T-helper 2 cell treated with Interferon-gamma antibody and Interleukin-4, amounts not matched to agents 5 μg/mL and 100 μg/mL, for 36 hours (primary cell): Measurements from ENCODE around the gene HIBADH.

ENCODE experiments used
- DNase-seq: peaks from one replicate; pipeline ENCODE4 v3.0.0; 2021; ENCODE audit warnings: low spot score
- H3K27ac Mint-ChIP-seq: one replicate; pipeline ENCODE4 v1.8.0; 2021; ENCODE audit warnings: mild to moderate bottlenecking, mixed read lengths
- H3K27me3 Mint-ChIP-seq: one replicate; pipeline ENCODE4 v1.8.0; 2021; ENCODE audit warnings: low read depth, mixed read lengths
- H3K36me3 Mint-ChIP-seq: one replicate; pipeline ENCODE4 v1.8.0; 2021; ENCODE audit warnings: low read depth, mixed read lengths
- H3K4me1 Mint-ChIP-seq: one replicate; pipeline ENCODE4 v1.8.0; 2021; ENCODE audit warnings: low read depth, mixed read lengths
- H3K4me3 Mint-ChIP-seq: one replicate; pipeline ENCODE4 v1.8.0; 2022; ENCODE audit warnings: mild to moderate bottlenecking, moderate library complexity, mixed read lengths
- H3K9me3 Mint-ChIP-seq: one replicate; pipeline ENCODE4 v1.8.0; 2021; ENCODE audit warnings: mixed read lengths

HIBADH gene

GRCh38 chr7:27662490-27663205, at the start of gene HIBADH:
TSS of gene HIBADH (minus strand) at chr7:27662883. CDS start at chr7:27662788, 95 bp downstream.
- peaks cover 3% of the 10 kb centered on the region for H3K27me3 Mint-ChIP-seq
- peaks cover 18% of the 10 kb centered on the region for H3K4me1 Mint-ChIP-seq
- peak; percentile 97 for DNase-seq
- H3K4me3 Mint-ChIP-seq, result peak within 1 kb of the TSS; percentile 82
- H3K9me3 Mint-ChIP-seq, result no peaks in the 10 kb centered on the region
- H3K36me3 Mint-ChIP-seq, result no peaks in the 10 kb centered on the region
- H3K27ac Mint-ChIP-seq, result peak within 1 kb of the TSS; percentile 80

GRCh38 chr7:27712217-27712616, 49.5 kb upstream of the HIBADH start:
- Mint-ChIP-seq H3K9me3 (no peaks in the 10 kb centered on the region), H3K4me1 (peaks cover 13% of the 10 kb centered on the region), H3K36me3 (no peaks in the 10 kb centered on the region), H3K27ac (no peak overlapping the region), H3K4me3 (no peak overlapping the region), H3K27me3 (peaks cover 4% of the 10 kb centered on the region)
- no peak for DNase-seq

GRCh38 chr7:27709137-27710075, 46.7 kb upstream of the HIBADH start:
- no peaks in the 10 kb centered on the region for H3K36me3 Mint-ChIP-seq
- no peak for DNase-seq
- no peaks in the 10 kb centered on the region for H3K9me3 Mint-ChIP-seq
- H3K27ac Mint-ChIP-seq, result peak overlapping the region; percentile 29
- peaks cover 4% of the 10 kb centered on the region for H3K27me3 Mint-ChIP-seq
- H3K4me1 Mint-ChIP-seq, result peaks cover 20% of the 10 kb centered on the region
- H3K4me3 Mint-ChIP-seq, result no peak overlapping the region

- H3K27ac Mint-ChIP-seq, result no peak overlapping the region
- H3K36me3 Mint-ChIP-seq, result no peaks in the 10 kb centered on the region
- no peaks in the 10 kb centered on the region for H3K27me3 Mint-ChIP-seq
- H3K9me3 Mint-ChIP-seq, result no peaks in the 10 kb centered on the region
- DNase-seq, result no peak
- peaks cover 20% of the 10 kb centered on the region for H3K4me1 Mint-ChIP-seq
- no peak overlapping the region for H3K4me3 Mint-ChIP-seq
Measured at GRCh38 chr7:27708485-27708884, 45.8 kb upstream of the HIBADH start.

GRCh38 chr7:27705200-27705594, 42.5 kb upstream of the HIBADH start:
- Mint-ChIP-seq H3K4me1 (peaks cover 18% of the 10 kb centered on the region), H3K36me3 (no peaks in the 10 kb centered on the region), H3K9me3 (no peaks in the 10 kb centered on the region), H3K27me3 (peaks cover 8% of the 10 kb centered on the region), H3K27ac (no peak overlapping the region), H3K4me3 (no peak overlapping the region)
- DNase-seq, result no peak

GRCh38 chr7:27704422-27705199, 41.9 kb upstream of the HIBADH start:
- Mint-ChIP-seq H3K9me3 (no peaks in the 10 kb centered on the region), H3K4me1 (peaks cover 15% of the 10 kb centered on the region), H3K4me3 (no peak overlapping the region), H3K27ac (no peak overlapping the region), H3K27me3 (peaks cover 8% of the 10 kb centered on the region), H3K36me3 (no peaks in the 10 kb centered on the region)
- DNase-seq, result no peak

GRCh38 chr7:27703181-27703580, 40.5 kb upstream of the HIBADH start:
- H3K9me3 Mint-ChIP-seq, result no peaks in the 10 kb centered on the region
- no peak overlapping the region for H3K4me3 Mint-ChIP-seq
- DNase-seq, result no peak
- no peak overlapping the region for H3K27ac Mint-ChIP-seq
- H3K36me3 Mint-ChIP-seq, result no peaks in the 10 kb centered on the region
- peaks cover 7% of the 10 kb centered on the region for H3K4me1 Mint-ChIP-seq
- H3K27me3 Mint-ChIP-seq, result peaks cover 8% of the 10 kb centered on the region

- Mint-ChIP-seq H3K9me3 (no peaks in the 10 kb centered on the region), H3K4me3 (no peak overlapping the region), H3K4me1 (peaks cover 10% of the 10 kb centered on the region), H3K36me3 (no peaks in the 10 kb centered on the region), H3K27ac (no peak overlapping the region), H3K27me3 (peaks cover 8% of the 10 kb centered on the region)
- DNase-seq, result no peak
Measured at GRCh38 chr7:27700501-27700900, 37.8 kb upstream of the HIBADH start.

GRCh38 chr7:27699751-27700150, 37.1 kb upstream of the HIBADH start:
- Mint-ChIP-seq H3K27me3 (peaks cover 11% of the 10 kb centered on the region), H3K4me1 (peaks cover 3% of the 10 kb centered on the region), H3K9me3 (no peaks in the 10 kb centered on the region), H3K27ac (no peak overlapping the region), H3K4me3 (no peak overlapping the region), H3K36me3 (no peaks in the 10 kb centered on the region)
- DNase-seq, result no peak

- H3K4me3 Mint-ChIP-seq, result no peak overlapping the region
- H3K9me3 Mint-ChIP-seq, result no peaks in the 10 kb centered on the region
- no peaks in the 10 kb centered on the region for H3K36me3 Mint-ChIP-seq
- peaks cover 11% of the 10 kb centered on the region for H3K27me3 Mint-ChIP-seq
- peaks cover 3% of the 10 kb centered on the region for H3K4me1 Mint-ChIP-seq
- DNase-seq, result no peak
- H3K27ac Mint-ChIP-seq, result no peak overlapping the region
Measured at GRCh38 chr7:27697861-27698430, 35.3 kb upstream of the HIBADH start.

GRCh38 chr7:27695096-27695495, 32.4 kb upstream of the HIBADH start:
- no peak for DNase-seq
- H3K9me3 Mint-ChIP-seq, result no peaks in the 10 kb centered on the region
- no peaks in the 10 kb centered on the region for H3K36me3 Mint-ChIP-seq
- no peak overlapping the region for H3K27ac Mint-ChIP-seq
- no peak overlapping the region for H3K4me3 Mint-ChIP-seq
- H3K27me3 Mint-ChIP-seq, result peaks cover 5% of the 10 kb centered on the region
- H3K4me1 Mint-ChIP-seq, result peaks cover 3% of the 10 kb centered on the region

GRCh38 chr7:27693794-27694193, 31.1 kb upstream of the HIBADH start:
- no peaks in the 10 kb centered on the region for H3K36me3 Mint-ChIP-seq
- peaks cover 8% of the 10 kb centered on the region for H3K27me3 Mint-ChIP-seq
- DNase-seq, result no peak
- H3K27ac Mint-ChIP-seq, result no peak overlapping the region
- H3K9me3 Mint-ChIP-seq, result no peaks in the 10 kb centered on the region
- no peak overlapping the region for H3K4me3 Mint-ChIP-seq
- H3K4me1 Mint-ChIP-seq, result peaks cover 3% of the 10 kb centered on the region

GRCh38 chr7:27690649-27691048, 28.0 kb upstream of the HIBADH start:
- H3K27me3 Mint-ChIP-seq, result peaks cover 22% of the 10 kb centered on the region
- no peaks in the 10 kb centered on the region for H3K4me1 Mint-ChIP-seq
- no peaks in the 10 kb centered on the region for H3K36me3 Mint-ChIP-seq
- H3K27ac Mint-ChIP-seq, result no peak overlapping the region
- no peak overlapping the region for H3K4me3 Mint-ChIP-seq
- H3K9me3 Mint-ChIP-seq, result no peaks in the 10 kb centered on the region
- DNase-seq, result no peak
